ENCODE results near the gene LMO7.

Gene LMO7

GRCh38 chr13:75635828-75636435, at the start of gene LMO7:
Gene LMO7 (plus strand): TSS chr13:75636330. CDS start chr13:75636658, 328 bp downstream.
- no peak for DNase-seq (ENCODE audit: low read depth)

- DNase-seq (ENCODE audit: low read depth), result no peak
Measured at GRCh38 chr13:75587679-75588078, 48.5 kb upstream of the LMO7 start.

DNA sequence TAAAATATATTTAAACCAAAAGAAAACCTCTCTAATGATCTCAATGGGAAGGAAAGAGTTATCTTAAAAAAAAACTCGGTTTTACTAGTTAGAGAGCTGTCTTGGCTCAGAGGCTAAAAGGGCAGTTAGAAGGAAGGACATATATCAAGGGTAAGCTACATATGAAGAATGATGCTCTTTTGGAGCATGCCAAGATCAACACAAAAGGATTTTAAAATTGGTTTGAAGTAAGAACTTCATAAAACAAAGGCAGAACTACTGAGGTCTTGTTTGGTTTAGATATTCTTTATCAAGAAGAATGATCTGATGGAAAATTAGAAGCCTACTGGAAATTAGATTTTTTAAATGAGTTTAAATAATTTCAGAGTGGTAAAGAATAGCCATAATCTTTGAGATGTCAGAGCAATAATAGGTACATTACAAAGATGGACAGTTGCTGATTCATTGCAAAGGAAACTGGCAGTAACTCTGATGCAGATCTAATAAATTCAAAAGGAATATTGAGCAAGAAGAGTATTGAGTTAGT, 39.4 kb upstream of the LMO7 start:
- DNase-seq (ENCODE audit: low read depth), result no peak

DNA sequence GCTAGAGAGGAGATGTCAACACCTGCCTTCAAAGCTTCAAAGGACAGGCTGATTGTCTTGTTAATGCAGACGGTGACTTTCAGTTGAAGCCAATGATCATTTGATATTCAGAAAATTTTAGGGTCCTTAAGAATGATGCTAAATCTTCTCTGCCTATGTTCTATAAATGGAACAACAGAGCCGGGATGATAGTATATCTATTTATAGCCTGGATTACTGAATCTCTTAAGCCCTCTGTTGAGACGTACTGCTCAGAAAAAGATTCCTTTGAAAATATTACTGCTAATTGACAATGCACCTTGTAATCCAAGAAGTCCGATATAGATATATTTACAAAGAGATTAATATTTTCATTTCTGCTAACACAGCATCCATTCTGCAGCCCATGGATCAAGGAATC, 35.8 kb upstream of the LMO7 start:
- no peak for DNase-seq (ENCODE audit: low read depth)

GRCh38 chr13:75603038-75603437, 33.1 kb upstream of the LMO7 start:
- no peak for DNase-seq (ENCODE audit: low read depth)

- DNase-seq (ENCODE audit: low read depth), result no peak
Measured at GRCh38 chr13:75607447-75607846, 28.7 kb upstream of the LMO7 start.

- DNase-seq (ENCODE audit: low read depth), result no peak
Measured at GRCh38 chr13:75610466-75610865, 25.7 kb upstream of the LMO7 start.

- DNase-seq (ENCODE audit: low read depth), result no peak
Measured at GRCh38 chr13:75612354-75612753, 23.8 kb upstream of the LMO7 start.

DNA sequence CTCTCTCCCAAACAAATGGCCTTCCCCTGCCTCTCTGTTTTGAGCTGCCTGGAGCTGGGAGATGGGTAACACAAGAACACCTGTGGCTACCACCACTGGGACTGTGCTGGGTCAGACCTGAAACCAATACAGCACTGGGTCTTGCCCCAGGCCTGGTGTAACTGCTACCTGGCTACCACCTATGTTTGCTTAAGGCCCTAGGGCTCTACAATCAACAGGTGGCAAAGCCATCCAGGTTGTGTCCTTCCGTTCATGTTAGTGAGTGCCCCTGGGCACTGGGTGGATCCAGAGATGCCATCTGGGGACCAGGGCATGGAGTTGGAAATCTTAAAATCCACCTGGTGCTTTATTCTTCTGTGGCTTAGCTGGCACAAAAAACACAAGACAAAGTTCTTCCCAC, 18.9 kb upstream of the LMO7 start:
- no peak for DNase-seq (ENCODE audit: low read depth)

DNA sequence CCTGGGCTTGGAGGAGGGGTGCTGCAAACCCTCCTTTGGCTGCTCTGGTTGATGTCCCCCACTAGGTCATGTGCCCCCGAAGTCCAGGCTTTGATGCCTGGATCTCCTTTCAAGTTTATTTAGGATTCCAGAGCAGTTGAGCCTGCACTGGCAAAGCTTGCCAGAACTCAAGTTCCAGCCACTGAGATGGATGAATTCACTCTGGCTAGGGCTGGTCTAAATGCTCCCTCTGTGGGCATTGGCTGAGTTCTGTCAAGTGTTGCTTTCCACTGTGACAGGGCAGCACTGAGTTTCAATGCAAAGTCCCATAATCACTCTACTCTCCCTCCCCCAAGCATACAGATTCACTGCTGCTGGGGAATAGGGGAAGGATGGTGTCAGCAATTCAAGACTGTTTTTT, 17.8 kb upstream of the LMO7 start:
- DNase-seq (ENCODE audit: low read depth), result no peak

DNA sequence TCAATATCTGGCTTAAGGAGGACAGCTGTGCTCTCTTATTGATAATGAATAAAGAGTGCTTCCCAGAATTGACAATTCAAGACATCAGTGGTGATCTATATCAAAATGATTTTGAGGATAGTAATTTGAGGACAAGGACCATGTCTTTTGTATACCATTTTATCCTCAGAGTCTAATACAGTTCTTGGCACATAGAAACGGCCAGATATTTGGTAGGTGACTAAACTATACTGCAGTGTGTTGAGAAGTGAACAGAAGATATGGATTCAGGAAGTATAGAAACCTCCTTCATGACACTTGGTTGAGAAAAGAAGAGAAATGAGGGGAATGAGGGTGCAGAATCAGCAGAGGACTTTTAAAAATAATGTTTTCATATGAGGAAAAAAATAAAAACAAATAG, 16.1 kb upstream of the LMO7 start:
- DNase-seq (ENCODE audit: low read depth), result no peak

DNA sequence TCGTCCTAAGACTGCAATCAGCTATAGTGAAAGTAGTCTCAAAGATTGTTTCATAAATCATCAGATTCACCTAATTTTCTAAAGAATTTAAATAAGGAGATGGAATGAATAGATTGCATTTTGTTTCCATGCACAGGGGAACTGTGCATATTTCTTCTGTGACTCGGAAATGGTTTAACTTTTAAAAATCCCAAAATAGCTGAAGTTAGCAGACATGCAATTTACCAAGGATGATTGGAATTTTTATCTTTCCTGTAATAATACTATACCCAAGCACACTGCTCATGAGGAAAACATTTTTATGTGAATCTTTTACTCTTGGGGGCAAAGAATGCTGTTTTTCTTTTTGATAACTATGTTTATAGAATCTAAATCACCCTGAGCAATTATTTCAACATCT, 15.0 kb upstream of the LMO7 start:
- DNase-seq (ENCODE audit: low read depth), result no peak

- no peak for DNase-seq (ENCODE audit: low read depth)
Measured at GRCh38 chr13:75628801-75629200, 7.3 kb upstream of the LMO7 start.

- DNase-seq (ENCODE audit: low read depth), result no peak
Measured at GRCh38 chr13:75633285-75633684, 2.8 kb upstream of the LMO7 start.

DNA sequence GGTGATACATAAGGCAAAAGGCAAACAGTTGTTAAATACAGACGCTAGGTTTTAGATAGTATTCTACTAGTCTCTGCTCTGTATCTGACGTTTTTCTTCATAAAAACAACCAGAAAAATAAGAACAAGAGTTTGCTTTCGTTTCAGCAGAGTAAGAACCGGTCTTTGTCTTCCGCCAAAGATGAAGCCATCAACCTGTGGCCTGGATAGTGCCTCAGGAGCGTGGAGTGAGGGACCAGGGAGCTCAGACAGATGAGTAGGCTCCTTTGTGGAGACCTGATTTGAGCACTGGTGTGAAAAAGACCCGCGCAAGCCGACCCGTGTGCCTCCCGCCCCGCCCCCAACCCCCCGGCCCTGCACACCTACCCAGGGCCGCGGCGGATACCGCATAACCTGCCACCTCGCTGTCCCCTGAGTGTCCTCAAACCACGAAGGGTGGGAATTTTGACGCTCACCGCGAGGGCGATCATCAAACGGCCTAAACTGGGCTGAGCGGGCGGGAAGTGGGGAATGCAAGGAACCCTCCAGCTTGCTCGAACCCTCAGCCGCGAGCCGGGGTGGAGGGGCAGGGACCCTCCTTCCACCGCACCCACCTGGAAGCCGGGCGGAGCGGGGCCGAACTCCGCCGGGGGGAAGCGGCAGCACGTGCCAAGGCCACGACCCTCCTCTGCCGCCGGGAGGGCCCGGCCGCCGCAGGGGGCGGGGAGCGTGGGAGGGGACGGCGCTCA, 866 bp upstream of the LMO7 start:
- DNase-seq (ENCODE audit: low read depth), result no peak

- DNase-seq (ENCODE audit: low read depth), result no peak
Measured at GRCh38 chr13:75636436-75637180, 478 bp downstream of the LMO7 start.

- DNase-seq (ENCODE audit: low read depth), result no peak
Measured at GRCh38 chr13:75637181-75637750, 1.1 kb downstream of the LMO7 start.

- DNase-seq (ENCODE audit: low read depth), result no peak
Measured at GRCh38 chr13:75639454-75639853, 3.3 kb downstream of the LMO7 start.

DNA sequence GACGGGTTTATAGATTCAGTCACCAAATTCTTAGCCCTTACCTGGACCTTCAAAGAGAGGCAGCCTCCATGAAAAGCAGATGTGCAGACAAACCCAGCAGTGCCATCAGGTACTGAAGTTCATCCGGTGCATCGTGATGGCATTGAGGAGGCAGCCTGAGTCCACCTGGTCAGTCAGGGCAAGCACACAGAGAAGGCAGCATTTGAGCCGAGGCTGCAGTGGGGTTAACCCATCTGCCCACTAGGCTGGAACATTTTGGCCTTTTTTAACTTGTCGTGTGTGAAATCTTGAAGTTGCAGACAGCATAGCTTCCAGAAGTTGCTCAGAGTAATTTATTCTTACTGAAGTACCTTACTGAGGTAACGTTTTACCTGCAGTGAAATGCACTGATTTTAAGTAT, 4.9 kb downstream of the LMO7 start:
- DNase-seq (ENCODE audit: low read depth), result no peak

- no peak for DNase-seq (ENCODE audit: low read depth)
Measured at GRCh38 chr13:75643182-75643581, 7.1 kb downstream of the LMO7 start.

DNA sequence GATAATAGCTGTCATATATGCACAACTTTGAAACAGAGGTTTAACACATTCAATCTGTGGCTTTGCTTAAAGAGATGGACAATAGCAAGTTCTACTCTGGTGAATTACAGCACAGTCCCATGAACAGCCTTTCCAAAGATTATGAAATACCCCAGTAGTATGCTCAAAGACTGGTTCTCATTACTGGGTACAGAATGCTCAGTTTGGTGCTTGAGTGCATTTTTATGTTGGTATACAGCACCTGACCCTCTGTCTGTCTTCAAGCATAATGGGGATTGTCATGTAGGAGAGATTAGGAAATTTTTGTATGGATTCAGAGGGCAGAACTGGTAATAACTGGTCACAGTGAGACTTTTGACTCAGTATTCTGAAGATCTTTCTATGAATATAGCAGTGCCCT, 7.6 kb downstream of the LMO7 start:
- no peak for DNase-seq (ENCODE audit: low read depth)

DNA sequence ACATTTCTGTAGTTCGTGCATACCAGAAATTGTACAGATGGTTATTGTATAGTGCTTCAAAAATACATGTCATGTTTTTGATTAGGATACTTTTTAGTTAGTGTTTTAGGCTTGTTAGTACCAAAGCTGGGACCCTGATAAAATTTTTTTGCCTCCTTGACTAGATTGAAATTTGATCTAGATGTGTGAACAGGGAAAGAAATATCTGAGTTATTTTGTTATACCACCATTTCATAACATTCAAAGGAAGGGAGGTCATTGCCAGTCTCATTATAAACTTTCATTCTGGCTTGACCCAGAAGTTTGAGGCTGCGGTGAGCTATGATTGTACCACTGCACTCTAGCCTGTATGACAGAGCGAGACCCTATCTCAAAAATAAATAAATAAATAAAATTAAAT, 9.0 kb downstream of the LMO7 start:
- no peak for DNase-seq (ENCODE audit: low read depth)

All from fibroblast of the conjunctiva (primary cell).